Suprapubic skin (tissue), 4 donors: ENCODE measurements around the gene OR10V1. TPM values are rescaled to one million over a fixed set of nuclear protein-coding genes. Genes with fewer than 3 reads are reported as not detected.

Source experiments
- DNase-seq, 2 donors: peaks; one replicate each; pipeline ENCODE4 v3.0.0-alpha.2; 2019; ENCODE audit warnings: low spot score in 2 of 2
- H3K27ac ChIP-seq: fragments of 200-600 bp; sonication (generic); one replicate; pipeline ENCODE4 v1.5.1; 2019
- H3K27me3 ChIP-seq: fragments of 200-600 bp; sonication (generic); one replicate; pipeline ENCODE4 v1.5.1; 2019
- H3K36me3 ChIP-seq: fragments of 200-600 bp; sonication (generic); one replicate; pipeline ENCODE4 v1.5.1; 2019
- H3K4me1 ChIP-seq: fragments of 200-600 bp; sonication (generic); one replicate; pipeline ENCODE4 v1.5.1; 2019
- H3K4me3 ChIP-seq: fragments of 200-600 bp; sonication (generic); one replicate; pipeline ENCODE4 v1.5.1; 2019; ENCODE audit warnings: mild to moderate bottlenecking
- H3K9me3 ChIP-seq: fragments of 200-600 bp; sonication (generic); one replicate; pipeline ENCODE4 v1.5.1; 2019
- EP300 ChIP-seq: sonication (generic); formaldehyde crosslinking; IDR thresholded peaks from one replicate; pipeline ENCODE4 v1.6.1; 2017; ENCODE audit warnings: antibody characterized with exemption
- POLR2A ChIP-seq, 2 donors: fragments of 450-650 bp; IDR thresholded peaks; one replicate each; pipeline ENCODE4 v1.6.1; 2017; ENCODE audit warnings: antibody characterized with exemption in 2 of 2, mild to moderate bottlenecking in 2 of 2, moderate library complexity in 2 of 2
- POLR2AphosphoS5 ChIP-seq, 3 donors: sonication (generic); formaldehyde crosslinking; IDR thresholded peaks; one replicate each; pipeline ENCODE4 v1.6.1; 2017; ENCODE audit warnings: antibody characterized with exemption in 3 of 3
- WGBS: methylation state at CpG from one replicate; pipeline ENCODE4 v1.1.5; 2018; 5-methylcytosine and 5-hydroxymethylcytosine counted together
- total RNA-seq, 4 donors: library from RNA; depleted of rRNA; stranded (reverse); fragments of >200 nt; gene quantifications; one replicate each; pipeline ENCODE4 v1.1.0, GENCODE V29; 2016
- TF ChIP-seq, protein P1 (sequence below), 2 donors: fragments of 200-600 bp in 1 of 2; fragments of 450-650 bp in 1 of 2; sonication (generic) in 1 of 2; IDR thresholded peaks; one replicate each; pipeline ENCODE4 v1.5.1; 2016 to 2019; ENCODE audit warnings: antibody characterized with exemption in 2 of 2, mild to moderate bottlenecking in 1 of 2, moderate library complexity in 1 of 2

The OR10V1 gene
- total RNA-seq, 4 donors from 2014 or later, result not detected

DNA sequence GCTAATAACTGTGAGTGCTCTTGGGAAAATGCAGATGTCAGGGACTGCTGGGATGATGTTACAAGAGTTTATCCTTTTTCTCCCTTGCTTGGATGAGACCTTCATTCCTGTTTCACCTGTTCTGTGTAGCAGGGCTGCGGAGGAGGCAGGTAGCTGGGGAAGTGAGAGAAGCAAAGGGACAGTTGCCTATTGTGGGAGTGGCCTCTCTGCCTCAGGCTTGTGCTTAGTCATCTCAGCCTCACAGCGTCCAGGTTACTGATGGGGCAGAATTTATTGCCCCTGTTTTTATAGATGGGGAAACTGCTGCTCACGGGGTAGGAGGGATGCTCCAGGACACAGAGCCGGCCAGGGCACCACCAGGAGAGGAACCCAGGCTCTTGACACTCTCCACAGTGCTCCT lies 43.2 kb upstream of the OR10V1 start:
- TF ChIP-seq POLR2AphosphoS5 (IDR thresholded peaks at IDR 0.05), result no peak
- TF ChIP-seq, protein P1, sequence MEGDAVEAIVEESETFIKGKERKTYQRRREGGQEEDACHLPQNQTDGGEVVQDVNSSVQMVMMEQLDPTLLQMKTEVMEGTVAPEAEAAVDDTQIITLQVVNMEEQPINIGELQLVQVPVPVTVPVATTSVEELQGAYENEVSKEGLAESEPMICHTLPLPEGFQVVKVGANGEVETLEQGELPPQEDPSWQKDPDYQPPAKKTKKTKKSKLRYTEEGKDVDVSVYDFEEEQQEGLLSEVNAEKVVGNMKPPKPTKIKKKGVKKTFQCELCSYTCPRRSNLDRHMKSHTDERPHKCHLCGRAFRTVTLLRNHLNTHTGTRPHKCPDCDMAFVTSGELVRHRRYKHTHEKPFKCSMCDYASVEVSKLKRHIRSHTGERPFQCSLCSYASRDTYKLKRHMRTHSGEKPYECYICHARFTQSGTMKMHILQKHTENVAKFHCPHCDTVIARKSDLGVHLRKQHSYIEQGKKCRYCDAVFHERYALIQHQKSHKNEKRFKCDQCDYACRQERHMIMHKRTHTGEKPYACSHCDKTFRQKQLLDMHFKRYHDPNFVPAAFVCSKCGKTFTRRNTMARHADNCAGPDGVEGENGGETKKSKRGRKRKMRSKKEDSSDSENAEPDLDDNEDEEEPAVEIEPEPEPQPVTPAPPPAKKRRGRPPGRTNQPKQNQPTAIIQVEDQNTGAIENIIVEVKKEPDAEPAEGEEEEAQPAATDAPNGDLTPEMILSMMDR (IDR thresholded peaks at IDR 0.05), result no peak
- TF ChIP-seq EP300, result no peak
- no peak for TF ChIP-seq POLR2A (IDR thresholded peaks at IDR 0.05)
- Histone ChIP-seq H3K9me3 (no peaks in the 10 kb centered on the region), H3K36me3 (no peaks in the 10 kb centered on the region), H3K4me1 (peaks cover 40% of the 10 kb centered on the region), H3K4me3 (peak overlapping the region; percentile 78), H3K27me3 (no peaks in the 10 kb centered on the region), H3K27ac (peak overlapping the region; percentile 95)
- DNase-seq, result no peak
- WGBS, result 22% methylated on average over 4 of the region's 4 CpGs

DNA sequence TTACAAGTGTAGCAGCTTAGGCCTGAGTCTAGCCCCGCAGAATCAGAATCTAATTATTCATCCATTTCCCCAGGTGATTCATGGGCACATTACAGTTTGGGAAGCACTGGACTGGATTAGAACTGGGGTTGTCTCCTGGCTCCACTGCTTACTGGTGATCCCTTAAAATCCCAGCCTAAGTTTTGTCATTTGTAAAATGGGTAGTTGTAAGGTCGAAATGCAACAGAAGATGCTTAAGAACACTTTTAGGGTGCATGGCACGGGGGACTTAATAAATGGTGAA lies 42.9 kb upstream of the OR10V1 start:
- H3K4me3 ChIP-seq, result peak overlapping the region; percentile 78
- H3K36me3 ChIP-seq, result no peaks in the 10 kb centered on the region
- no peak for DNase-seq
- H3K9me3 ChIP-seq, result no peaks in the 10 kb centered on the region
- H3K4me1 ChIP-seq, result peaks cover 37% of the 10 kb centered on the region
- TF ChIP-seq POLR2AphosphoS5 (IDR thresholded peaks at IDR 0.05) (no peak), POLR2A (IDR thresholded peaks at IDR 0.05) (no peak), EP300 (no peak)
- TF ChIP-seq, protein P1 (IDR thresholded peaks at IDR 0.05), result no peak
- H3K27me3 ChIP-seq, result no peaks in the 10 kb centered on the region
- WGBS, result 32% methylated on average over 3 of the region's 3 CpGs
- H3K27ac ChIP-seq, result peak overlapping the region; percentile 95

DNA sequence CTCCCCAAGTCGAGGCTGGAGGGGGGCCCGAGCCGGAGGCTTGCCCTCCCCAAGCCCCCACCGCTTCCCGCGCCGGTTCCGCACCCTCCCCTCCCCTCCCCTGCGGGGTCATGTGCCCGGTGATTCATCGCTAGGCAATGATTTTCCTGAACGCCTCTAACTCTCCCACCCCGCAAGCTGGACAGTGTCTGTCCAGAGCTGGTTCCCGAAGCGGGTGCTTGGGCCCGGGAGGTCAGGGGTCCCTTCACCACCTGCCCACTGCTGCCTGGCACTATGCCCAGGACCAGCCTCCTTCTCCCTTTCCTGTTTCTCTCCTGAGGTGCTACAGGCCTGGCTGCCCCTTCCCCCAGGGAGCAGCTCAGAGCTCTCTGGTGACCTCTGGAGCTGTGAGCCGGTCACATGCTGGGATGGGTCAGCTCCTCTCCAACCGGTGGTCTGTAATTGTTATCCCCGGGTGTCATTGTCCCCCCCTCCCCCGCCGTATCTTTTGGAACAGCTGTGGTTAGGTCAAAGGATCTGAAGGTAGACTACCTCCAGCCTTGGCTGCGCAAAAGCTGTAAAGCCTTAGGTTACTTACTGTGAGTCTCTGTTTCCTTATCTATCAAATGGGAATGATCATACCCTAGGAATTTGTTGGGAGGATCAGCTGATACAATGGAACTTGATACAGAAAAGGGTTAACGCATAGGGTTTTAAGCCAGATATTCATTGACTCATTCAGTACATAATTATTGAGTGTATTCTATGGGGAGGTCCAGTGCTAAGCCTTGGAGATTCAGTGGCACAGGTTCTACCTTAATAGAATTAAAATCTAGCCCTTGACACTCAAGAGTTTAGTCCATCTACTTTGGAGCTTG lies 42.3 kb upstream of the OR10V1 start:
- no peaks in the 10 kb centered on the region for H3K27me3 ChIP-seq
- peak overlapping the region; percentile 78 for H3K4me3 ChIP-seq
- H3K4me1 ChIP-seq, result peaks cover 32% of the 10 kb centered on the region
- peak overlapping the region; percentile 95 for H3K27ac ChIP-seq
- TF ChIP-seq EP300 (no peak), POLR2A (IDR thresholded peaks at IDR 0.05) (no peak), POLR2AphosphoS5 (IDR thresholded peaks at IDR 0.05) (no peak)
- TF ChIP-seq, protein P1 (IDR thresholded peaks at IDR 0.05), result no peak
- no peaks in the 10 kb centered on the region for H3K9me3 ChIP-seq
- DNase-seq, result peak; percentile 88
- 17% methylated on average over 10 of the region's 23 CpGs for WGBS
- no peaks in the 10 kb centered on the region for H3K36me3 ChIP-seq

DNA sequence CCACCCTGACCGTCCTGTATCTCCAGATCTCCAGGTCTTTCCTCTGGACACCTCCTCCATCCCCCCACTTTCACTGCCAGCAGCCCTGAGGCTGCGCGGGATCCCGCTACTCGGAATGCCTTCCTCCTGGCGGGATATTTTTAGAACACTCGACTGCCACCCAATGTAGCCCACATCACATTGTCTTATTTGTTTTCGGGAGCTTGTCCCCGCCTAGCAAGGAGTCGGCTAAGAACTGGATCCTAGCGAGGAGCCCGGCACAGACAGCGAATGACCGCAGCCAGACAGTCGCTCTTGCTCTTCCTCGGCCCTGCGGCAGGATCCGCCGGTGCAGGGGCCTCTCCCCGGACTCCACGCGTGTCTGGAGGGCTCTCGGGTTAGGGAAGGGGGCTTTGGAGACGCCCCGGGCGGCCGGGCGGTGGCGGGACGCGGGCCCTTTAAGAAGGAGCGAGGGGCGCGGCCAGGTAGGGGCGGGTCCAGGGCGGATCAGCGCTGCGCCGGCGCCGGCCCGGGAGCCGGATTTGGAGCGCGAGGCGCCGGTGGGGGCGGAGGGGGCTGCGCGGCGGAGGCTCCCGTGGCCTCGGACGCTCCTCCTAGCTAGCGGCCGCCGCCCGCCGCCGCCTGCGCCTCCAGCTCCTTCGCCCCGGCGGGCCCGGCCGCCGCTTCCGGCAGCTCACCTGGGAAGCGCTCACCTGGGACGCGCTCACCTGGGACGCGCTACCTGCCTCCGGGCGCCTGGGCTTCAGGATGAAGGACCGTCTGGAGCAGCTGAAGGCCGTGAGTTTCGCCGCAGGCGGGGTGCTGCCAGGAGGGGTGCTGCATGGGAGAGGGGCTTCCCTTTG lies 41.4 kb upstream of the OR10V1 start, which contains the start of gene STX3:
Gene STX3, plus strand, starts transcription at position 518 of the 842 bp plus-strand sequence. Its CDS starts 230 bp downstream, at position 748.
- Histone ChIP-seq H3K27me3 (no peaks in the 10 kb centered on the region), H3K4me3 (peak within 1 kb of the TSS; percentile 78), H3K36me3 (no peaks in the 10 kb centered on the region), H3K27ac (peak within 1 kb of the TSS; percentile 95), H3K9me3 (no peaks in the 10 kb centered on the region), H3K4me1 (peaks cover 32% of the 10 kb centered on the region)
- under 1% methylated on average over 29 of the region's 80 CpGs for WGBS
- TF ChIP-seq POLR2AphosphoS5 (IDR thresholded peaks at IDR 0.05), result no peak
- TF ChIP-seq POLR2A (IDR thresholded peaks at IDR 0.05), result peak in 1 of 2 donors; percentile 70
- DNase-seq, result peak; percentile 81 to 88

DNA sequence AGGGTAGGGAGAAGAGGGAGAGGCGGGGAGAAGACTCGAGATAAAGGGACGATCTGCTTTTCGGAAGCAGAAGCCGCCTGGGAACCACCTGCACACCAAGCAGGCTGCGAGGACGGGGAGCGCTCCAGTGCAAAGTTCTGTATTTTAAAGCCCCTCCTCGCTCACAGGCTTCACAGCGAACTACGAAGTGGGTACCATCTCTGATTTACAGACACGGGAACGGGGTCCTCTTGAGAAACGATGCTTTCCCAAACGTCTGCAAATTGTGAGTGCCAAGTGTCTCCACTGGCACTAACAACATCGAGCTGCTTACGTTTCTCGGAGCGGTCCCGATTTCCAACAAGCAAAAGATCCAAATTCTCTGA lies 40.8 kb upstream of the OR10V1 start:
- peaks cover 32% of the 10 kb centered on the region for H3K4me1 ChIP-seq
- no peaks in the 10 kb centered on the region for H3K36me3 ChIP-seq
- peak overlapping the region; percentile 95 for H3K27ac ChIP-seq
- H3K4me3 ChIP-seq, result peak overlapping the region; percentile 78
- WGBS, result under 1% methylated on average over 20 of the region's 20 CpGs
- H3K27me3 ChIP-seq, result no peaks in the 10 kb centered on the region
- DNase-seq, result no peak
- TF ChIP-seq POLR2A (IDR thresholded peaks at IDR 0.05) (no peak), POLR2AphosphoS5 (IDR thresholded peaks at IDR 0.05) (no peak), EP300 (no peak)
- TF ChIP-seq, protein P1 (IDR thresholded peaks at IDR 0.05), result no peak
- no peaks in the 10 kb centered on the region for H3K9me3 ChIP-seq
